HAP-1 (cell line): ENCODE data around the gene DOCK9.

Experiments used
- DNase-seq, 2 experiments: peaks; one replicate each; pipeline ENCODE4 v3.0.0-alpha.2; 2016 to 2020; ENCODE audit warnings: low spot score in 2 of 2
- H3K27me3 ChIP-seq: fragments of 250-450 bp; sonication (Bioruptor Pico); 2 replicates; pipeline ENCODE4 v1.5.1; 2020; ENCODE audit warnings: low read depth, mild to moderate bottlenecking, moderate library complexity
- H3K36me3 ChIP-seq: fragments of 250-450 bp; sonication (Bioruptor Pico); replicated peaks from 2 replicates; pipeline ENCODE4 v1.5.1; 2020; ENCODE audit warnings: mild to moderate bottlenecking
- H3K4me1 ChIP-seq: fragments of 250-450 bp; sonication (Bioruptor Pico); 2 replicates; pipeline ENCODE4 v1.5.1; 2020; ENCODE audit warnings: mild to moderate bottlenecking
- H3K4me3 ChIP-seq: fragments of 250-450 bp; sonication (Bioruptor Pico); 2 replicates; pipeline ENCODE4 v1.5.1; 2020; ENCODE audit warnings: mild to moderate bottlenecking, moderate library complexity
- H3K9me3 ChIP-seq: fragments of 250-450 bp; sonication (Bioruptor Pico); 2 replicates; pipeline ENCODE4 v1.5.1; 2020; ENCODE audit warnings: mild to moderate bottlenecking, moderate library complexity
- in situ Hi-C: fragments of 300-500 bp; cut with MboI; formaldehyde crosslinking; loops from 3 replicates; pipeline ENCODE4 v1.14.3; 2020; ENCODE audit warnings: low sequenced_read_pairs, inconsistent platforms, mixed read lengths

DOCK9 gene

DNA sequence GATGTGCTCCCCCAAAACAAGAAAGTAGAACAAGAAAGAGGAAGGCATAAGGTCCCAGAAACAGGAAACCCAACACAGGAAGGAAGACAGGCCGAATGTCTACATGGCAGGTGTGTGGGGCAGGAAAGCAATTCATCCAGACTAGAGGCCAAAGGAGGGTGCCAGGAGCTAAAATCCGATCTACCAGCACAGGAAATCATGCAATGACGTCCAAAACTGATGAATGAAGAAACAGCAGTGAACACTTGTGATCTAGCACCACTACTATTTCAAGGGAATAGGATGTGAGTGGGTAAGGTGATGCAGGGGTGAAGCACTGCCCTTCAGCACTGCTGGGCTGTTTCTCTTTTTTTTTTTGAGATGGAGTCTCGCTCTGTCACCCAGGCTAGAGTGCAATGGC is 59.1 kb downstream of the DOCK9 start:
- H3K27me3 ChIP-seq = no peaks in the 10 kb centered on the region
- in situ Hi-C loops = no loop called here

DNA sequence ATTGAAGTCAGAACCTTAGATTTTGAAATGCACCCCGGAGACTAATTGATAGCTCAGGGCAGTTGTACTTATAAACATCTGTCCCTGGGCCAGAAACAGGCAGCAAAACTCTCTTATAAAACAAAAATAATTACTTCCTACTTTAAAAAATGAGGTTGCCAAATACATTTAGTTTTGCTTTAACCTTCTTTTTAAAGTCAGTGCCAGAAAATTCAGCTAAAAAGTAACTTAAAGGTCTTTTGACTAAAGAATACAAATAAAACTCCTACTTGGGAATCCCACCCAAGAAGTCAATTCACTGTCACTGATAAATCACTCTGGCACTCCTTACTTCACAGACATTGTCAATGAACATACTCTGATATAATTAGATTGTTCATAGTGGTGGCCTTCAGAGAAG is 60.7 kb downstream of the DOCK9 start:
- H3K9me3 ChIP-seq = no peaks in the 10 kb centered on the region
- no peaks in the 10 kb centered on the region; the same call in 1 of the 2 replicates for H3K36me3 ChIP-seq
- no peak overlapping the region for H3K4me3 ChIP-seq
- H3K4me1 ChIP-seq = no peaks in the 10 kb centered on the region
- in situ Hi-C loops = no loop called here
- DNase-seq = no peak
- no peaks in the 10 kb centered on the region for H3K27me3 ChIP-seq

More for the DNA sequence above, 59.1 kb downstream of the DOCK9 start:
- Histone ChIP-seq H3K4me3 (no peak overlapping the region), H3K36me3 (no peaks in the 10 kb centered on the region; the same call in 1 of the 2 replicates), H3K9me3 (no peaks in the 10 kb centered on the region), H3K4me1 (no peaks in the 10 kb centered on the region)
- DNase-seq = no peak

DNA sequence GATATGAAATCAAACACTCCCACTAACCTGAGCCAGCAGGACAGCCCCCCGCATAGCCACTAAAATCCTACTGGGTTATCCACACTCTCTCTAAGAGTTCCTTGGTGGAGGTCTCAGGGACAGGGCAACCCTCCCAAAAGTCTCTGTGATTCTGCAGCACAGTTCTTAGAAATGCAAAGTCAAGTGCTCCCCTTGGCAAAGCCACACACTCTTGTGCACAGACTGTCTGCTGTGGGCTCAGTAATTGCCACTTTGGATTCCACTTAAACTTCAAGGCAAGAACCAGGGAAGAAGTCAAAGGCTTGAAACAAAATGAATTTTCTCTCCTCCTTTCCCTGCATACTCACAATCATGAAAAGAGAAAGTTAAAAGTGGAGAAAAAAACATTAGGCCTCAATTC is 61.5 kb downstream of the DOCK9 start:
- Histone ChIP-seq H3K27me3 (no peaks in the 10 kb centered on the region), H3K4me3 (no peak overlapping the region), H3K36me3 (no peaks in the 10 kb centered on the region; the same call in 1 of the 2 replicates), H3K9me3 (no peaks in the 10 kb centered on the region), H3K4me1 (no peaks in the 10 kb centered on the region)
- DNase-seq = no peak
- in situ Hi-C loops = no loop called here

DNA sequence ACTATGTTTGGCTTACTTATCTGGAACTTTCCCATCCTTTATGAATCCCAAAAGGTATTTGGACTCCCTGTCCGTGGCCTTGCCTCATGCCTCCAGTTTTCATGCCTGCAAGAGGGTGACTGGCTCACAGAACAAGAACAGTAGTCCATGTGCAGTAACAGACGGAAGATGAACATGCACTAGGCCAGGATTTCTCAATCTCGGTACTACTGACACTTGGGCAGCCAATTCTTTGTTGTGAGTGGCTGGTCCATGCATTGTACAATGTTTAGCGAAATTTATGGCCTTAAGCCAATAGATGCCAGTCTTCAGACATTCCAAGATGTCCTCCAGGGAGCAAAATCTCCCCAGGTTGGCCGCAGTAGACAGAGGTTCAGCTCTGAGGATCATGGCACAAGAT is 61.9 kb downstream of the DOCK9 start:
- Histone ChIP-seq H3K27me3 (no peaks in the 10 kb centered on the region), H3K36me3 (no peaks in the 10 kb centered on the region; the same call in 1 of the 2 replicates), H3K9me3 (no peaks in the 10 kb centered on the region), H3K4me3 (no peak overlapping the region), H3K4me1 (no peaks in the 10 kb centered on the region)
- no peak for DNase-seq
- in situ Hi-C loops = no loop called here

DNA sequence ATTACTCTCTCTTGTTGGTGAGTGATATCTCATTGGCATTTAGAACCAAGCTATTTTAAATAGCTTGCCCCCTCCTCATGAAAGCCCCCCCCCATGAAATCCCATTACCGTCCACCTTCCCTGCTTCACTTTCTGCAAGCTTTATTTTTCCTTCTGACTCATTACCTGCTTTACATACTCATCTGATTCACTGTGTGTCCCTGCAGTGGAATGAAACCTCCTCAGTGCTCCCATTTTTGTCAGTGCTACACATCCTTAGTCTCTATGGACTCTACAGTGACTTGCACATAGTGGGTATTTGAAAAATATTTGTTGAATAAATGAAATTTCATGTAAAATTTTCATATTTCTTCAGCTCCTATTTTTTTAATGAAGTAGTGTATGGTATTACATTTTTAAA is 62.3 kb downstream of the DOCK9 start:
- in situ Hi-C loops = no loop called here
- Histone ChIP-seq H3K9me3 (no peaks in the 10 kb centered on the region), H3K36me3 (no peaks in the 10 kb centered on the region; the same call in 1 of the 2 replicates), H3K4me1 (no peaks in the 10 kb centered on the region), H3K4me3 (no peak overlapping the region), H3K27me3 (no peaks in the 10 kb centered on the region)
- DNase-seq = no peak

DNA sequence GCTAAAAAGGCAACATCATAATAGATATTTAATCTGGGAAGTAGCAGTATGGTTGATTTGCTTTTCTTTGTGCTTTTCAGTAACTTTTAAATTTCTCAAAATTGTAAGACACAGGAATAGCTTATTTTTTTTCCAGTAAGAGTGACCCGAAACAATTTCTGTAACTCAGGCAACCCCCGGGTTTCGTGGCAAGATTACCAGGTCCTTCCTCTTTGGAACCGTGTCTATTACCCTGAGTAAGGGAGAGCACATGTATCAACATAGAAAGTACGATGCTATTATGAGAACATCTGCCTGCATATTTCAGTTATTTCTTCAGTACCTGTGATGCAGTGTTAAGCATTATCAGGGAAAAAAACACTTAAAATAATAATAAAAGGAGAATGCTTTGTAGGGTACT is 64.1 kb downstream of the DOCK9 start:
- H3K27me3 ChIP-seq = no peaks in the 10 kb centered on the region
- no peaks in the 10 kb centered on the region; the same call in 1 of the 2 replicates for H3K36me3 ChIP-seq
- H3K9me3 ChIP-seq = no peaks in the 10 kb centered on the region
- no peak overlapping the region for H3K4me3 ChIP-seq
- H3K4me1 ChIP-seq = no peaks in the 10 kb centered on the region
- in situ Hi-C loops = no loop called here
- DNase-seq = no peak

DNA sequence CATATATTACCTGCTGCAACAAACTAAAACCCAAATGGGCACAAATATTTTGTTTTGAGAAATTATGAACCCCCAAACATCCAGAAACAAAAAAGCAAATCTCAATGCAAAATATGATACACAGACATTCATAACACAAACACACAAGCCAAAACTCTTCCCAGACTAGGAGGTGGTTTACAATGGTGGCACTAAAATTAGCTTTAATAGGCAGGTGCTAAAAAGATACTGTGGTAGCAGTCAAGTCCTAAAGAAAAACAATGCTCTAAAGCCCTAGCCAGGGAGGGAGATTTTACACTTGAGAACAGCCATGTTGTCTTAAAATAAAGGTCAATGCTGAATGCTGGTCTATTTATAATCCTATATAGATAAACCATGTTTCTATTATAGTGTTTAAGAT is 65.0 kb downstream of the DOCK9 start:
- DNase-seq = no peak
- Histone ChIP-seq H3K4me3 (no peak overlapping the region), H3K4me1 (no peaks in the 10 kb centered on the region), H3K9me3 (no peaks in the 10 kb centered on the region), H3K27me3 (no peaks in the 10 kb centered on the region), H3K36me3 (no peaks in the 10 kb centered on the region; the same call in 1 of the 2 replicates)
- in situ Hi-C loops = no loop called here

DNA sequence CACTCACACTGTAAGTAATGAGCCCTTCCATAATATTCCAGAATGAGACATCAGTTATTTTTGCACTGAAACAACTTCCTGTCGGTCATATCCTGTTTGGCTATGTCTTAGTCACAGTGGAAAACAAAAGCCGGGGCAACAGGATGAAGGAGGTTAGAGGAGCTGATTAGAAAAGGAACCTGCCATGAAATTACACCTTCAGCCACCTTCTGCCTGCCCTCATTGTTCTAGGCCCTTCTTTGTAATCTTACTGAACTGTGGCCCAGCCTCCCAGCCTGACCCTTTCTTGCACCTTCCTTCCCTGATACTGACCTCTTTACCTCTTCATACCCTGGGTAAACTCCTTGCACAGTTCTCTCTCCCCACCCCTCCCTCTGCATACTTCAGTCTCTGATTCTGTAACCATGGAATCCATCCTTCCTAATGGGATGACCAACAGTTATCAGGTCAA is 67.3 kb downstream of the DOCK9 start:
- in situ Hi-C loops = no loop called here
- Histone ChIP-seq H3K27me3 (no peaks in the 10 kb centered on the region), H3K36me3 (no peaks in the 10 kb centered on the region; the same call in 1 of the 2 replicates), H3K4me3 (no peak overlapping the region), H3K9me3 (no peaks in the 10 kb centered on the region), H3K4me1 (no peaks in the 10 kb centered on the region)
- DNase-seq = no peak

DNA sequence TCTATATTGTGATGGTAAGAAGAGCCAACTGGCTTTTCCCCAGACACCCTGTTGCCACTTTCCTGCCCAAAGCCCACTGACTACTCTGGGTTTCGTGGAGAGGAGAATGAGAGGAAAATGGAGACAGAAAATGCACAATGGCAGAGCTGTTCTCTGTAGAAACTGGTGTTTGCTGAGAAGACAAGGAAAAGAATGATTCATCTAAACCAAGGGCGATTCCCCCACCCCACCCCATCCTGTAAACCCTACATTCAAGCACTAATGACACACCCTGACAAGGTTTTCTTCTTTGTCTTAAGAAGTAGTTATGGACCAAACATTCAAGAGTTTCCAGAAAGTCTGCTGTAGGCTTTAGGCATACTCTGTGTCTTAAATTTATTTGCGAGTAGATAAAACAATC is 68.8 kb downstream of the DOCK9 start:
- H3K4me3 ChIP-seq = no peak overlapping the region
- DNase-seq = no peak
- in situ Hi-C loops = no loop called here
- H3K36me3 ChIP-seq = no peaks in the 10 kb centered on the region; the same call in none of the 2 replicates
- no peaks in the 10 kb centered on the region for H3K9me3 ChIP-seq
- H3K4me1 ChIP-seq = no peaks in the 10 kb centered on the region
- no peaks in the 10 kb centered on the region for H3K27me3 ChIP-seq

DNA sequence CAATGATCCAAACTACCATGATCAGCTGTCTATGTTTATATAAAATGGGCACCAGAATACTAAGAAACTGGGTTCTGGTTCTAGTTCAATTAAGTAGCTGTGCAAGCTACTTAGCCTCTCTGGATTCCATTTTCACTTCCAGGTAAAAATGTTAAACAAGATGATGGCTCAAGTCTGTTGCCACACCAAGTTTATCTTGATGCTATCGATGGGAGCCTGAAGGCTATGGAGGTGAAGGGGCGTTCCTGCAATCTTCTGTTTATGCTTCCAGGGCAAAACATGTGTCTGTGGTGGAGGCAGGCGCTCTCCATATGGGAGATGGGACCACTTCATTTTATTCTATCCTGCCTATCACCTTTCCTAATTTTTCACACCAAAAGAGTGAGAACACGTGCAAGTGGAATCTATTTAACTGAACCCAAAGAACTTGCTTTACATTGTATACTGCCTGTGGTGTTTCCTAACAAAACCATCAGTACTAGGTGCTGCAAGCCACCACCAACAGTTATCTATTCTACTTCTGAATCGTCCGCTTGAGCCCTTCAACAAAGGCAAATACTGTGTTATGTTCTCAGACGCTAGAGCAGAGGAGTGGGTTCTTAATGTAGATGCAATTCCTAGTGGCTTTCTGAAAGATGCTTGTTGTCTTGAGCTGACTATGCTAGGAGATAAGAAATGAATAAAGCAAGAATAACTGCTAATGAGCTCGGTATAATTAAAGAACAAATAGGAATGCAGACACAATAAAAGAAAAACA is 70.9 kb downstream of the DOCK9 start:
- Histone ChIP-seq H3K4me3 (no peak overlapping the region), H3K36me3 (no peaks in the 10 kb centered on the region; the same call in 1 of the 2 replicates), H3K27me3 (no peaks in the 10 kb centered on the region), H3K4me1 (no peaks in the 10 kb centered on the region), H3K9me3 (no peaks in the 10 kb centered on the region)
- no peak for DNase-seq
- in situ Hi-C loops = no loop called here

DNA sequence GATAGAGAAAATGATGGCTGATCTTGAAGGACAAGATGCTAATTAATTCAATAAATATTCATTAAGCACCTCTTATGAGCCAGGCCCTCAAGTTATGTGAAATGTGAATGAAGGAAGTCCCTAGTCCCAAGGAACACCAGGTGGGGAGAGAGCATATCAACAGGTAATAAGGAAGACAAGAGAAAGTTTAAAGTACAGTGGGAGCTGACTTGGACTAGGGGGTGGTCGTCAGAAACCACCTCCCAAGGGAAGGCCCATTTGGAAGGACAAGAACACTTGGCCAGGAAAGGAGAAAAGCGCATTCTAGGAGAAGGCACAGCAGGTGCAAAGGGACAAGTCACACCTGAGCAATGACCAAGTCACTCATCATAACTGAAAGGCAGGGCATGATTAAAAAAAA is 72.7 kb downstream of the DOCK9 start:
- no peaks in the 10 kb centered on the region for H3K9me3 ChIP-seq
- in situ Hi-C loops = no loop called here
- peaks cover 5% of the 10 kb centered on the region for H3K36me3 ChIP-seq
- no peak for DNase-seq
- no peaks in the 10 kb centered on the region for H3K4me1 ChIP-seq
- H3K27me3 ChIP-seq = no peaks in the 10 kb centered on the region
- no peak overlapping the region for H3K4me3 ChIP-seq

DNA sequence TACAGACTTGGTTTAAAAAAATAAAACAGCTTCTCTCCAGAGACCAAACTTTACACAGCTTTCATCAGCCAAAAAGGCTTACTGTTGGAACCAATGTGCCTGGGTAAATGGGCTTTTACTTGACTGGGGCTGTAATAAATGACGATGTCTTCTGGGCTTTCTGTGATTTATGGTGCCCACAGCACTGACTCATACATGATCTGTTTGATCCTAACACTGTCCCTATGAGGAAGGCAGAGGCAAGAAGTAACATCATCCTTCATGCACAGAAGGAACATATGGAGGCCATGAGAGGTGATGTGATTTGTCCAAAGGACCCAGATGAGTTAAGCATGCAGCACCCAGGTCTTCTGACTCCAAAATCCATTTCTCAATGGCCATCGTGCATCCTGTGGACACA is 77.4 kb downstream of the DOCK9 start:
- in situ Hi-C loops = no loop called here
- H3K9me3 ChIP-seq = no peaks in the 10 kb centered on the region
- H3K36me3 ChIP-seq = peaks cover 6% of the 10 kb centered on the region
- H3K4me1 ChIP-seq = no peaks in the 10 kb centered on the region
- no peaks in the 10 kb centered on the region for H3K27me3 ChIP-seq
- no peak for DNase-seq
- H3K4me3 ChIP-seq = no peak overlapping the region

DNA sequence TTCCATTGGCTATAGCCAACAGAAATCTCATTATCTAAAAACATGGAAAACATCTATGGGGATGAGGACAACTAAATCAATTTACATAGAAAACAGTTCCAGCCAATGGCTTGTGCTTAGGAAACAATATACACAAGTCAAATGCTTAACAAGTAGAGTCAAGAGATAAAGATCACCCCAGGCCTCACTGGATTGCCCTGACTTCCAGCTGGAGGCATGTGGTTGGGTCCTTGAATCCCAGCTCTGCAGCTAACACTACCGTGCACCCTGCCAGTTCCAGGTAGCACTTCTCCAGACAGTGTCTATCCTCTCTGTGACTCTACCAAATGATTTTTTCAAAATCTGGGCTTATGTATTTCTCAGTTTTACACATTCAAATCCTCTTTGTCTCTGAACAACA is 80.2 kb downstream of the DOCK9 start:
- no peak overlapping the region for H3K4me3 ChIP-seq
- in situ Hi-C loops = no loop called here

DNA sequence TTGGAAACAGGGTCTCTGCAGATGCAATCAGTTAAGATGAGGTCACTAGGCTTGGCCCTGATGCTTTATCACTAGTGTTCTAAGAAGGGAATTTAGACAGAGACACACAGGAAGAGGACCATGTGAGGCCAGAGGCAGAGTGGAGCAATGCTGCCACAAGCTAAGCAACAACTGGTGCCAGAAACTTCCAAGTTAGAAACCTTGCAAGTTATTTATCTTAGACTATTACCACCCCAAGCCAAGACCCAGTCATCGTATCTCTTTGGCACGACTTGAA is 81.1 kb downstream of the DOCK9 start:
- H3K27me3 ChIP-seq = no peaks in the 10 kb centered on the region
- in situ Hi-C loops = no loop called here
- DNase-seq = no peak
- H3K4me1 ChIP-seq = no peaks in the 10 kb centered on the region; the same call in 1 of the 2 replicates
- H3K4me3 ChIP-seq = no peak overlapping the region
- no peaks in the 10 kb centered on the region for H3K9me3 ChIP-seq
- H3K36me3 ChIP-seq = peaks cover 5% of the 10 kb centered on the region; the same call in 1 of the 2 replicates

More for the DNA sequence above, 80.2 kb downstream of the DOCK9 start:
- DNase-seq = no peak
- Histone ChIP-seq H3K9me3 (no peaks in the 10 kb centered on the region), H3K27me3 (no peaks in the 10 kb centered on the region), H3K36me3 (peaks cover 6% of the 10 kb centered on the region; the same call in 1 of the 2 replicates), H3K4me1 (no peaks in the 10 kb centered on the region)
